ELR (cell line): Measurements from ENCODE around the gene ILF2.
A peak's percentile ranks its signal among the peaks of the same experiment; 100 is the strongest.

ENCODE experiments used
- DNase-seq: peaks from one replicate; pipeline ENCODE4 v3.0.0-alpha.2; 2015; ENCODE audit warnings: low read depth

ILF2 gene

GRCh38 chr1:153670859-153671627 lies at the start of gene ILF2:
ILF2 (minus strand) TSS chr1:153670993; CDS start chr1:153670922, 71 bp downstream.
- peak; percentile 100 for DNase-seq

- no peak for DNase-seq
Observed at GRCh38 chr1:153717330-153717729, 46.5 kb upstream of the ILF2 start.

GRCh38 chr1:153716211-153716610 lies 45.4 kb upstream of the ILF2 start:
- DNase-seq, result peak; percentile 31

DNA sequence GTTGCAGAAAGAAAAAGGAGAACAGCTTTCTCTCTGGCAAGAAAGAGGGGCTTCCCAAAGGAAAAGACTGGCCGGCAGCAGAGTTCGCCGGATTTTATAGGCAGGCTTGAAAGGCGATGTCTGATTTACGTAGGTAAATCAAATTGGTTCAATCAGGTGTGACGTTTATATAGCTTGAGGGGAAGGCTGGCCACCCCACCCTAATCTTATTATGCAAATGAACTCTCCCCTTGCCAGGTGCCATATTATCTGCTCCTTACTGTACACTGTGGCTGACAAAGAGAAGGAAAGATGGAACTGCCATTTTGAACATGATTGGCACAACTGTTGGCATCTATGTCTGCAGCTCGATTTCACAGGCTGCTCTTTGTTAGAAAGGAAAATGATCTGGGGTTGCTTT lies 40.2 kb upstream of the ILF2 start:
- DNase-seq, result no peak

DNA sequence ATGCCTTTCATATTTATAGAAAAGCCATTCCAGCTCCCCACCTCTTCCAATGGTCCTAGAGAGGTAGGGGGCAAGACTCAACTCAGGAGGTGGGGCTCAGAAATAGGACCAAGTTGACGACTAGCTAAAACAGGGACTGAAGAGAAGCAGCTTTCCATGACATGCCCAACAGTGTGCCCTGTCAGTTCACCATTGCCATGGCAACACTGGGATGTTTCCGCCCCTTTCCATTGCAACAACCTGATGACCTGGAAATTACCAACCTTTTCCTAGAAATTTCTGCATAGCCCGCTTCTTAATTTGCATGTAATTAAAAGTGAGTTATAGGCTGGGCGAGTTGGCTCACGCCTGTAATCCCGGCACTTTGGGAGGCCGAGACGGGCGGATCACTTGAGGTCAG lies 34.7 kb upstream of the ILF2 start:
- no peak for DNase-seq

- no peak for DNase-seq
Observed at GRCh38 chr1:153699768-153700167, 29.0 kb upstream of the ILF2 start.

DNA sequence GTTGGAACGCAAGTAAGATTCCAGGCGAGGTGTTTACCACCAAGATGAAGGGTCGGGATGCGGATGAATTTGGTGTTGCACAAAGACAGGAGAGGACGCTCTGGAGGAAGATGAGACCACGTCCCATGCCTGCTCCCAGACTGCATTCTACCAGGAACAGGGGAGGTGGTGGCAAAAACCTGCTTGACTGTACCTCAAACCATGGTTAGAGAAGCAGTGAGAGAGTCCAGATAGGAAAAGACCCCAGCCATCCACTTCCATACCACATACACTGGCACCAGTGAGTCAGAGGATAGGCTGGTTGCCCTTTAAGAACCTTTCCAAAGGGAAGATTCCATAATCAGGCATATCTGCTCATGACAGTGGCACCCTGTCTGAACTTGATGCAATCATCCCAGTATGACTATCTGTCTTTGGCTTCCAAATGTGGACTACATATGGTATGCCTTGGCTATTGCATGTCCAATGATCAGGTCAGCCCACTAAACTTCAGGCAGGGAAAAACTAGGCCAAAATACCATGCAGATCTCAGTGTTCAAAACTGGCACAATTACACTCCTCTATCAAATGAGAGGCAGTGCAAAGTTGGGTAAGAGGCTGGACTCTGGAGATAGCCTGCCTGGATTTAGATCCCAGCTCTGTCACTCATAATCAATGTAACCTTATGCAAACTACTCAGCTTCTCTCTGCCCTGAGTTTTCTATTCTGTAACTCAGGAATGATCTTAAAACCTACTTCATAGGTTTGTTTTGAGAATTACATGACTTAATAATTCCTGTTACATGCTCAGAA lies 28.3 kb upstream of the ILF2 start:
- DNase-seq, result peak; percentile 46

GRCh38 chr1:153698020-153698922 lies 27.5 kb upstream of the ILF2 start:
- no peak for DNase-seq

DNA sequence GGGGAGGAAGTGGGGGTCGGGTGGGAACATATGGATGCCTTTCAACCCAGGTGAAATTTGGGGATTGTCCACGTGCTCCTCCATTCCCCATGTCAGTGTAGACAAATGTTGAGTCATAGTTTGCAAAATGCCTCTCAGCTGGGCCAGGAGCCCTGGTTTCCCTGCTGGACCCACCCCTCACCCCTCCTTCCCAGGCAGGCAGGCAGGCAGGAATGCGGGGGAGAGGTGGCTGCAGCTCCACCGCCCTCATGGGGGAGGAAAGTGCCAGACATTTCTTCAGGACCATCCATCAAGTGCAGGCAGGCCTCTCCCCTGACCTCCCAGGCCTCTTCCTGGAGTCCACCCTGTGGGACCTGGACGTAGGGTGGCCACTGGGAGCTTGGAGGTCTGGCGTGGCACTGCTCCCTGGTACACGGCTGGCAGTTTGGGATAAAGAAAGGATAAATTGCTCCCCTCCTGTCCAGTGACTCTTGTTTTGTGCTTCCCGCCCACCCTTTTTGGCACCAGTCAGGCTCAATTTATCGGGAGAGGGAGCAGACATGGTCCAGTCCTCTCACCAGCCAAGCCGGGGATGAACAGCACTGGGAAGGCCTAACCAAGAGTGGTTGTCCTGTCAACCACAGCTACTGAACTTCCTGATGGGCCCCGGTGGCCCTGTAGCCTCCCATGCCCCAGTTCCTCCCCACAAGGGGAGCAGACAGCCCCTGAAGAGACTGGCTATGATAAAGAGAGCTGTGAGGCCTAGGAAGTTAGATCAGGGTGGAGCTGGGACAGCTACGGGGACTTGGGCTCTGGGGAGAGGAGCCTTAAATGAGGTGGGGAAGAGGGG lies 26.6 kb upstream of the ILF2 start:
- no peak for DNase-seq

- DNase-seq, result no peak
Observed at GRCh38 chr1:153696741-153697140, 25.9 kb upstream of the ILF2 start.

- no peak for DNase-seq
Observed at GRCh38 chr1:153693466-153693865, 22.7 kb upstream of the ILF2 start.

- no peak for DNase-seq
Observed at GRCh38 chr1:153688736-153689328, 18.0 kb upstream of the ILF2 start.

DNA sequence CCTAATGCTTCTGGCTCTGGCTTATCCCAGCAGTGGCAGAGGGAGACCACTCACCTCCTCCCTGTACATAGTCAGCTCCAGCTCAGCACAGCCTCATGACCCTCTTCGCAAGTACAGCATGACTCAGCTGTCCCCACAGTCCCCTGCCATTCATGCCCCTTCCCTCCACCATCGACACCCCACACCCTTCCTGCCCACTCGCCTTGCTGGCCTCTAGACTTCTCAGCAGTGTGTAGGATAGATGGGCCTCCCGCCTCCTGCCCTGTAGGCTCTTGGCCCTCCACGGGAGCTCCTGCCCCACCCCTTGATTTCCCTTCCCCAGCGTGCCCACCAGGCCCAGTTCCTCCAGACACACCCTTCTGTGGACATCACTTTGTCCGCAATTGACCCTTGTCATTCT lies 17.5 kb upstream of the ILF2 start:
- no peak for DNase-seq

DNA sequence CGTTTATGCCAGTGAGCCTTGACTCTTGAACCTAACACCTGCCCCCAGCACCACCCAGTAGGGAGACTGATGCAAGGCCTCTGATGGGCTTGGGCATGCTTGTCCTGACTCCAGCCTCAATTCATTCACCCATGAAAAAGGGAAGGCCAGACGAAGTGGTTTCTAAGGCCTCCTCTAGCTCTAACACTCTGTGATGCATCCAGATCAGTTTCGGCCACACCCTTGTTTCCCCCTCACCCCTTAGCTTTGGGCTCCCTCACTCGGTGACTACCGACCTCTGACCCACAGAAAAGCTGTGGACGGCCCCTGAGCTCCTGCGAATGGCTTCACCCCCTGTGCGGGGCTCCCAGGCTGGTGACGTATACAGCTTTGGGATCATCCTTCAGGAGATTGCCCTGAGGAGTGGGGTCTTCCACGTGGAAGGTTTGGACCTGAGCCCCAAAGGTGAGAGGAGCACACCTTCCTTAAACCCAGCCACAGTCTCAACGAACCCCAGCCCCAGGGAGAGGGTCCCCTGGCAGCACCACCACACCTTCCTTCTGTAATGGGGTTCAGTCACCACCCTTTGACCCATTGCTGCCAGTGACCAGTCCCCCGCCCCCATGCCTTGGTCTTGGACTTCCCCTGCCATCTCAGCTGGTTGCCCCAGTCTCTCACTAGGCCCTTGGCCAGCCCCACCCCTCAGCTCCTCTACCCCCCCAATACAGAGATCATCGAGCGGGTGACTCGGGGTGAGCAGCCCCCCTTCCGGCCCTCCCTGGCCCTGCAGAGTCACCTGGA lies 16.7 kb upstream of the ILF2 start:
- DNase-seq, result no peak

GRCh38 chr1:153685544-153686340 lies 14.9 kb upstream of the ILF2 start:
- no peak for DNase-seq

- no peak for DNase-seq
Observed at GRCh38 chr1:153684892-153685291, 14.1 kb upstream of the ILF2 start.

DNA sequence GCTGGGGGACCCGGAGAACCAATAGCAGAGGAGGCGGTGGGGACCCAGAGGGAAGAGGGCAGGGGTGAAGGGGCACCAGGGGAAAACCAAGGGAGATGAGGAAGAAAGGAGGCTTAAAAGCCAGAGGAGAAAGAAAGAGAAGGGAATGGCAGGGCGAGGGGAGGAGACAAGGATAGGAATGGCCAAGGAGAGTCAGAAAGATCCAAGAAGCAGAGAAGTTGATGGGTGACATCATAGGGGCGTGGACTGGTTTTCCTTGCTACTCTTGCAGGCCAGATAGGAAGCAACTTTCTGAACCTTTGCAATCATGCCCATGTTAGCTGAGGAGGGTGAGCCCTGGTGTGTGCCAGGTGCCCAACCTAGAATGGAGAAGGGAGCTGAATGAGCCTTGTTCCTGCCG lies 13.1 kb upstream of the ILF2 start:
- DNase-seq, result peak; percentile 49

DNA sequence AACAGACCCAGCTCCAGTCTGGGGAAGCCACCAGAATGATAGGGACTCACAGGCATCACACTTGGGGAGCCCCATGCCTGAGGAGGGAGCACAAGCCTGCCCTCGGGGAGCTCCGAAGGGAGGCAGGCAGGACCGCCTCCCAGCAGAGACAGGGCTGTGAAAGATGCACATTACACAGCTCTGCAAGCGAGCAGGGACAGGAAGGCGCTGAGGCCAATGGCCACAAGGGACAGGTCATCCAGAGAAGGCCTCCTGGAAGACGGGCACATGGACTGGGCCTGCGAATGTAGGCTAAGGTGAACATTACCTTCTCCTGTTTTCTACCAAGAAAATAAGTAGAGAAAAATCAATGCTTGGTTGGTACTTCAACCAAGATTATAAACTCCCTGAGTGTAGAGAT lies 11.9 kb upstream of the ILF2 start:
- DNase-seq, result no peak

- no peak for DNase-seq
Observed at GRCh38 chr1:153680120-153680403, 9.3 kb upstream of the ILF2 start.
